ENCODE data around the gene BPIFB1.

- TF ChIP-seq EZH2 (IDR thresholded peaks at IDR 0.05; ENCODE audit: insufficient read depth, poor library complexity, severe bottlenecking) (no peak), EZH2phosphoT487 (IDR thresholded peaks at IDR 0.05; ENCODE audit: insufficient read depth, low read depth) (no peak)
These were observed 15.3 kb upstream of the BPIFB1 start for GRCh38 chr20:33267701-33268100.
